ENCODE data around the gene DDIT4. TPM values are rescaled to one million over a fixed set of nuclear protein-coding genes. Genes with fewer than 3 reads are reported as not detected.
"Not testable (repeated sequence)": the region's sequence is repeated elsewhere in the genome, so short reads cannot be mapped to it uniquely, and the experiment has no call there.

DDIT4 gene
- total and polyA plus RNA-seq, 9 of the 15 experiments (the other 6 are each of a cell fraction or from before 2014, with no cell fraction given), result 8.2 to 675 (median 159) TPM

- no peaks in the 10 kb centered on the region for H3K36me3 ChIP-seq (ENCODE audit: control insufficient read depth, insufficient read depth, low read length)
- H2AFZ ChIP-seq (ENCODE audit: low read depth, low read length), result peak overlapping the region; percentile 44; the same call in 1 of the 2 replicates
- FAIRE-seq, result no peak
- peak in 1 of 4 experiments; percentile 9 for DNase-seq (ENCODE audit: extremely low read depth in 1 of 4, low spot score in 3 of 4)
- no peaks in the 10 kb centered on the region for H3K79me2 ChIP-seq (ENCODE audit: control insufficient read depth, insufficient read depth, low read length)
- ChIA-PET POLR2A (interaction anchor here (0.6 to 10.0 kb wide), 10 partner anchors 9 to 417 kb away, joined by 3 to 199 read pairs (median 3); partner anchors contain the start of gene DDIT4), CTCF (ENCODE audit: low intra/inter-chr PET ratio) (no interaction called here)
- BruUV-seq (replicated peaks), result no TSS peak
- WGBS (ENCODE audit: insufficient coverage, low coverage, missing lambda C conversion rate), result 56% methylated on average over 5 of the region's 5 CpGs
- no peaks in the 10 kb centered on the region for H3K27me3 ChIP-seq (ENCODE audit: control insufficient read depth in 2 of 2, insufficient read depth in 2 of 2, low read length in 2 of 2)
- peak overlapping the region in 1 of 2 experiments; percentile 63; a peak in 1 of 4 replicates for H3K9ac ChIP-seq (ENCODE audit: insufficient read depth in 1 of 2, low read depth in 2 of 2, low read length in 2 of 2)
- no peak overlapping the region for H3K4me2 ChIP-seq (ENCODE audit: insufficient read depth, low read length)
- TF ChIP-seq SRSF3 (IDR thresholded peaks at IDR 0.05; ENCODE audit: insufficient read depth, low read length), result no peak
- TF ChIP-seq ZNF197 (CRISPR knock-in tag; IDR thresholded peaks at IDR 0.05; ENCODE audit: low read depth), result peak; percentile 68; the same call in 1 of the 2 replicates
- peaks cover 46 to 47% of the 10 kb centered on the region in 2 experiments for H3K4me1 ChIP-seq (replicated peaks in 1 of 2; ENCODE audit: control insufficient read depth in 2 of 2, insufficient read depth in 2 of 2, low read length in 2 of 2)
- intact Hi-C loops (cut with micrococcal nuclease) (no loop called here), in situ Hi-C loops (cut with MboI) (no loop called here)
- H3K4me3 ChIP-seq, result no peak overlapping the region
- H3K27ac ChIP-seq (ENCODE audit: extremely low read depth, low read depth, low read length), result no peak overlapping the region
- no peak for ATAC-seq
- H3K9me1 ChIP-seq (ENCODE audit: control insufficient read depth, insufficient read depth, low read length), result no peaks in the 10 kb centered on the region
- H4K20me1 ChIP-seq (replicated peaks; ENCODE audit: control insufficient read depth, insufficient read depth, low read length), result no peaks in the 10 kb centered on the region
- no peaks in the 10 kb centered on the region for H3K9me3 ChIP-seq (replicated peaks; ENCODE audit: control insufficient read depth, insufficient read depth, low read depth, low read length)
These were observed 32.6 kb downstream of the DDIT4 start for GRCh38 chr10:72306215-72306760.

- H3K4me2 ChIP-seq (ENCODE audit: insufficient read depth, low read length); H3K36me3 ChIP-seq (ENCODE audit: control insufficient read depth, insufficient read depth, low read length); H3K27me3 ChIP-seq (ENCODE audit: control insufficient read depth in 2 of 2, insufficient read depth in 2 of 2, low read length in 2 of 2); H3K4me3 ChIP-seq; H4K20me1 ChIP-seq (replicated peaks; ENCODE audit: control insufficient read depth, insufficient read depth, low read length); H3K79me2 ChIP-seq (ENCODE audit: control insufficient read depth, insufficient read depth, low read length); H3K9me3 ChIP-seq (replicated peaks; ENCODE audit: control insufficient read depth, insufficient read depth, low read depth, low read length); CTCF ChIA-PET (ENCODE audit: low intra/inter-chr PET ratio); in situ Hi-C loops (cut with MboI); FAIRE-seq; DNase-seq (ENCODE audit: extremely low read depth in 1 of 4, low spot score in 3 of 4); H3K9me1 ChIP-seq (ENCODE audit: control insufficient read depth, insufficient read depth, low read length); ATAC-seq; BruUV-seq (replicated peaks): not testable (repeated sequence)
- Histone ChIP-seq H2AFZ (ENCODE audit: low read depth, low read length) (peak overlapping the region; percentile 90), H3K4me1 (replicated peaks in 1 of 2; ENCODE audit: control insufficient read depth in 2 of 2, insufficient read depth in 2 of 2, low read length in 2 of 2) (peaks cover 47 to 55% of the 10 kb centered on the region in 2 experiments), H3K27ac (ENCODE audit: extremely low read depth, low read depth, low read length) (peak overlapping the region; percentile 87; the same call in 2 of the 3 replicates), H3K9ac (ENCODE audit: insufficient read depth in 1 of 2, low read depth in 2 of 2, low read length in 2 of 2) (peak overlapping the region; percentile 69 to 70; a peak in 2 of 4 replicates)
- POLR2A ChIA-PET, result interaction anchor here (1.3 to 10.0 kb wide), 6 partner anchors 10 to 33 kb away, joined by 4 to 199 read pairs (median 24); partner anchors contain the start of gene DDIT4
- intact Hi-C loops (cut with micrococcal nuclease), result loop anchor here (1.0 kb wide), 1 partner anchor 13 kb away; no protein-coding TSS in a partner anchor
- WGBS (ENCODE audit: insufficient coverage, low coverage, missing lambda C conversion rate), result 82% methylated on average over 7 of the region's 7 CpGs
- TF ChIP-seq E2F6 (IDR thresholded peaks at IDR 0.05; ENCODE audit: borderline replicate concordance in 1 of 2, extremely low read depth in 1 of 2, insufficient read depth in 1 of 2, insufficient read length in 1 of 2, low read depth in 1 of 2, low read length in 1 of 2, poor library complexity in 1 of 2, severe bottlenecking in 1 of 2) (peak in 1 of 2 experiments; percentile 9), KLF6 (CRISPR knock-in tag; IDR thresholded peaks at IDR 0.05; ENCODE audit: borderline replicate concordance) (0 out of 2 replicates have a peak, but pooled peaks have one; percentile 5), GATAD2A (IDR thresholded peaks at IDR 0.05) (0 out of 2 replicates have a peak, but pooled peaks have one; percentile 26)
- TF ChIP-seq, protein P1, sequence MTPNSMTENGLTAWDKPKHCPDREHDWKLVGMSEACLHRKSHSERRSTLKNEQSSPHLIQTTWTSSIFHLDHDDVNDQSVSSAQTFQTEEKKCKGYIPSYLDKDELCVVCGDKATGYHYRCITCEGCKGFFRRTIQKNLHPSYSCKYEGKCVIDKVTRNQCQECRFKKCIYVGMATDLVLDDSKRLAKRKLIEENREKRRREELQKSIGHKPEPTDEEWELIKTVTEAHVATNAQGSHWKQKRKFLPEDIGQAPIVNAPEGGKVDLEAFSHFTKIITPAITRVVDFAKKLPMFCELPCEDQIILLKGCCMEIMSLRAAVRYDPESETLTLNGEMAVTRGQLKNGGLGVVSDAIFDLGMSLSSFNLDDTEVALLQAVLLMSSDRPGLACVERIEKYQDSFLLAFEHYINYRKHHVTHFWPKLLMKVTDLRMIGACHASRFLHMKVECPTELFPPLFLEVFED (CRISPR knock-in tag; conservative IDR thresholded peaks at IDR 0.05), result 0 out of 2 replicates have a peak, but pooled peaks have one; percentile 15
- TF ChIP-seq, protein P2, sequence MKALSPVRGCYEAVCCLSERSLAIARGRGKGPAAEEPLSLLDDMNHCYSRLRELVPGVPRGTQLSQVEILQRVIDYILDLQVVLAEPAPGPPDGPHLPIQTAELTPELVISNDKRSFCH (CRISPR knock-in tag; IDR thresholded peaks at IDR 0.05), result not testable (repeated sequence)
- TF ChIP-seq, protein P2 (tag; IDR thresholded peaks at IDR 0.05), result peak; percentile 28; the same call in 1 of the 2 replicates
These were observed 34.0 kb downstream of the DDIT4 start for GRCh38 chr10:72307711-72308110.
